Stomach (tissue), 4 donors: ENCODE measurements around the gene WFDC1.

Experiments
- CTCF ChIP-seq, 7 experiments: fragments of 450-650 bp in 4 of 7; fragments of 200-600 bp in 3 of 7; sonication (generic) in 3 of 7; IDR thresholded peaks; one replicate each; pipeline ENCODE4 v1.5.1; 2016 to 2019; ENCODE audit warnings: antibody characterized with exemption in 7 of 7, control low read depth in 2 of 7, mild to moderate bottlenecking in 1 of 7
- POLR2A ChIP-seq, 4 donors: fragments of 450-650 bp; IDR thresholded peaks; one replicate each; pipeline ENCODE4 v1.6.1; 2016; ENCODE audit warnings: antibody characterized with exemption in 4 of 4, control low read depth in 2 of 4, mild to moderate bottlenecking in 1 of 4, moderate library complexity in 1 of 4
- POLR2AphosphoS5 ChIP-seq, 3 donors: sonication (generic); formaldehyde crosslinking; IDR thresholded peaks; one replicate each; pipeline ENCODE4 v1.6.1; 2016; ENCODE audit warnings: antibody characterized with exemption in 3 of 3

DNA sequence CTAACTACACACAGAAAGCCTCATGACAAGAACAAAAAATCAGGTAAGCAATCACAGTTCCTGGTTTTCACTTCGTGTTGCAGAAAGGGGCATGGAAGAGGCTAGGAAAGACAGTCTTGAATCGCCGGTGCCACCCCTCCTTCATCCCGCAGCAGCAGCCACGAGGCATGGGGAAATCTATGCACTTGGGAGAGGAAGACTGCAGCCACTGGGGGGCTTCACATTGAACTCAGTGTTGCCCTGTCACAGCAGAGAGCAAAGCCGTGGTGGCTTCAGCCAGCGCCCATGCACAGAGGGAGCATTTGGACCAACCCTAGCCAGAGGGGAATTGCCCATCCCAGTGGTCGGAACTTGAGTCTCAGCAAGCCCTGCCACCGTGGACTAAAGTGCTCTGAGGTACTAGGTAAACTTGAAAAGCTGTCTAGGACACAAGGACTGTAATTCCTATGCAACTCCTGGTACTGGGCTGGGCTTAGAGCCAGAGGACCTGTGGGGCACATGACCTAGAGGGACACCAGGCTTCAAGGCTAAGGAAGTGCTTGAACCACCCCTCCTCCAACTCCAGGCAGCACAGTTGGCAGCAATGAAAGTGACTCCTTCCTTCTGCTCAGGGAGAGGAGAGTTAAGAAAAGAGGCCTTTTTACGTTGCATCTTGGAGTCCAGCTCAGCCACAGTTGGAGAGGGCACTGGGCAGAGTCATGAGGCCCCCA lies 38.5 kb downstream of the WFDC1 start:
- TF ChIP-seq POLR2A (IDR thresholded peaks at IDR 0.05) (no peak), CTCF (IDR thresholded peaks at IDR 0.05) (no peak), POLR2AphosphoS5 (IDR thresholded peaks at IDR 0.05) (no peak)
